HG03575 (cell line): ENCODE results near the gene PCDHGB4.
A peak's percentile ranks its signal among the peaks of the same experiment; 100 is the strongest.
"Not testable (repeated sequence)": the region's sequence is repeated elsewhere in the genome, so short reads cannot be mapped to it uniquely, and the experiment has no call there.

ENCODE experiments used
- ATAC-seq: cut with Tn5 transposase; IDR thresholded peaks from one replicate; pipeline ENCODE4 v1.9.1; 2021; ENCODE audit not compliant: unreplicated experiment, insufficient number of reproducible peaks, low FRiP score; ENCODE audit errors: extremely low read depth

PCDHGB4 gene

GRCh38 chr5:141420855-141421488 is 33.5 kb downstream of the PCDHGB4 start, which contains the start of gene PCDHGA11:
TSS of gene PCDHGA11 (plus strand) at chr5:141421051. CDS start at chr5:141421228, 177 bp downstream.
- ATAC-seq, result no peak

DNA sequence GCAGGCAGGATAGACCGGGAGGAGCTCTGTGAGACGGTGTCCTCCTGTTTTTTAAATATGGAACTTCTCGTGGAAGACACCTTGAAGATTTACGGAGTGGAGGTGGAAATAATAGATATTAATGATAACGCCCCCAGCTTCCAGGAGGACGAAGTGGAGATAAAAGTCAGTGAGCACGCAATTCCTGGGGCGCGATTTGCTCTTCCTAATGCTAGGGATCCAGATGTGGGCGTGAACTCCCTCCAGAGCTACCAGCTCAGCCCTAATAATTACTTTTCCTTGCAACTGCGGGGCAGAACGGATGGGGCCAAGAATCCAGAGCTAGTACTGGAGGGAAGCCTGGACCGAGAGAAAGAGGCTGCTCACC is 34.0 kb downstream of the PCDHGB4 start:
- ATAC-seq, result no peak

DNA sequence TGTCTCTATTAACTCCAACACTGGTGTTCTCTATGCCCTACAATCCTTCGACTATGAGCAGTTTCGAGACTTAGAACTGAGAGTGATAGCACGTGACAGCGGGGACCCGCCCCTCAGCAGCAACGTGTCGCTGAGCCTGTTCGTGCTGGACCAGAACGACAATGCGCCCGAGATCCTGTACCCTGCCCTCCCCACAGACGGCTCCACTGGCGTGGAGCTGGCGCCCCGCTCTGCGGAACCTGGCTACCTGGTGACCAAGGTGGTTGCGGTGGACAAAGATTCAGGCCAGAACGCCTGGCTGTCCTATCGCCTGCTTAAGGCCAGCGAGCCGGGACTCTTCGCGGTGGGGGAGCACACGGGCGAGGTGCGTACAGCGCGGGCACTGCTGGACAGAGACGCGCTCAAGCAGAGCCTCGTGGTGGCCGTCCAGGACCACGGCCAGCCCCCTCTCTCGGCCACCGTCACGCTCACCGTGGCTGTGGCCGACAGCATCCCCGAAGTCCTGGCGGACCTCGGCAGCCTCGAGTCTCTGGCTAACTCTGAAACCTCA is 35.3 kb downstream of the PCDHGB4 start:
- ATAC-seq, result no peak

DNA sequence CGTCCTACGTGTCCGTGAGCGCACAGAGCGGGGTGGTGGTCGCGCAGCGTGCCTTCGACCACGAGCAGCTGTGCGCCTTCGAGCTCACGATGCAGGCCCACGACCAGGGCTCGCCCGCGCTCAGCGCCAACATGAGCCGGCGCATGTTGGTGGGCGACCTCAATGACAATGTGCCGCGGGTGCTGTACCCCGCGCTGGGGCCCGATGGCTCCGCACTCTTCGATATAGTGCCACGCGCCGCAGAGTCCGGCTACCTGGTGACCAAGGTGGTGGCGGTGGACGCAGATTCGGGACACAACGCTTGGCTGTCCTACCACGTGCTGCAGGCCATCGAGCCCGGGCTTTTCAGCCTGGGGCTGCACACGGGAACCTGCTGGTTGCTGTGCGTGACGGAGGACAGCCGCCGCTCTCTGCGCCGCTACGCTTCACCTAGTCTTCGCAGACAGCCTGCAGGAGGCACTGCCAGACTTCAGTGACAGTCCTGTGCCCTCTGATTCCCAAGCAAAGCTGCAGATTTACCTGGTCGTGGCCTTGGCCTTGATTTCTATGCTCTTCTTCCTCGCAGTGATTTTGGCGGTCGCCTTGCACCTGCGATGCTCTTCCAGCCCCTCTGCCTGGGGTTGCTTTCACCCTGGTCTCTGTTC is 40.4 kb downstream of the PCDHGB4 start:
- ATAC-seq, result no peak

DNA sequence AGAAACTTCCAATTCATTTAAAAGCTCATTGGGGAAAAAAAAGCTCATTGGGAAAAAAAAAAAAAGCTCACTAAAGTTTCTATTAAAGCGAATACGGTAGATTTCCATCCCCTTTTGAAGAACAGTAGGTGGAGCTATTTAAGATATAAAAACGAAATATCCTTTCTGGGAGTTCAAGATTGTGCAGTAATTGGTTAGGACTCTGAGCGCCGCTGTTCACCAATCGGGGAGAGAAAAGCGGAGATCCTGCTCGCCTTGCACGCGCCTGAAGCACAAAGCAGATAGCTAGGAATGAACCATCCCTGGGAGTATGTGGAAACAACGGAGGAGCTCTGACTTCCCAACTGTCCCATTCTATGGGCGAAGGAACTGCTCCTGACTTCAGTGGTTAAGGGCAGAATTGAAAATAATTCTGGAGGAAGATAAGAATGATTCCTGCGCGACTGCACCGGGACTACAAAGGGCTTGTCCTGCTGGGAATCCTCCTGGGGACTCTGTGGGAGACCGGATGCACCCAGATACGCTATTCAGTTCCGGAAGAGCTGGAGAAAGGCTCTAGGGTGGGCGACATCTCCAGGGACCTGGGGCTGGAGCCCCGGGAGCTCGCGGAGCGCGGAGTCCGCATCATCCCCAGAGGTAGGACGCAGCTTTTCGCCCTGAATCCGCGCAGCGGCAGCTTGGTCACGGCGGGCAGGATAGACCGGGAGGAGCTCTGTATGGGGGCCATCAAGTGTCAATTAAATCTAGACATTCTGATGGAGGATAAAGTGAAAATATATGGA is 43.0 kb downstream of the PCDHGB4 start, which contains the start of gene PCDHGA12:
PCDHGA12 (plus strand) TSS at position 176 of the 782 bp plus-strand sequence; CDS start at position 429, 253 bp downstream.
- ATAC-seq, result peak; percentile 91

GRCh38 chr5:141431286-141431685 is 43.8 kb downstream of the PCDHGB4 start:
- ATAC-seq, result no peak

DNA sequence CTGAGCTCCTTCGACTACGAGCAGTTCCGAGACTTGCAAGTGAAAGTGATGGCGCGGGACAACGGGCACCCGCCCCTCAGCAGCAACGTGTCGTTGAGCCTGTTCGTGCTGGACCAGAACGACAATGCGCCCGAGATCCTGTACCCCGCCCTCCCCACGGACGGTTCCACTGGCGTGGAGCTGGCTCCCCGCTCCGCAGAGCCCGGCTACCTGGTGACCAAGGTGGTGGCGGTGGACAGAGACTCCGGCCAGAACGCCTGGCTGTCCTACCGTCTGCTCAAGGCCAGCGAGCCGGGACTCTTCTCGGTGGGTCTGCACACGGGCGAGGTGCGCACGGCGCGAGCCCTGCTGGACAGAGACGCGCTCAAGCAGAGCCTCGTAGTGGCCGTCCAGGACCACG is 44.8 kb downstream of the PCDHGB4 start:
- ATAC-seq, result not testable (repeated sequence)

DNA sequence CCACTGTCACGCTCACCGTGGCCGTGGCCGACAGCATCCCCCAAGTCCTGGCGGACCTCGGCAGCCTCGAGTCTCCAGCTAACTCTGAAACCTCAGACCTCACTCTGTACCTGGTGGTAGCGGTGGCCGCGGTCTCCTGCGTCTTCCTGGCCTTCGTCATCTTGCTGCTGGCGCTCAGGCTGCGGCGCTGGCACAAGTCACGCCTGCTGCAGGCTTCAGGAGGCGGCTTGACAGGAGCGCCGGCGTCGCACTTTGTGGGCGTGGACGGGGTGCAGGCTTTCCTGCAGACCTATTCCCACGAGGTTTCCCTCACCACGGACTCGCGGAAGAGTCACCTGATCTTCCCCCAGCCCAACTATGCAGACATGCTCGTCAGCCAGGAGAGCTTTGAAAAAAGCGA is 45.2 kb downstream of the PCDHGB4 start:
- not testable (repeated sequence) for ATAC-seq

DNA sequence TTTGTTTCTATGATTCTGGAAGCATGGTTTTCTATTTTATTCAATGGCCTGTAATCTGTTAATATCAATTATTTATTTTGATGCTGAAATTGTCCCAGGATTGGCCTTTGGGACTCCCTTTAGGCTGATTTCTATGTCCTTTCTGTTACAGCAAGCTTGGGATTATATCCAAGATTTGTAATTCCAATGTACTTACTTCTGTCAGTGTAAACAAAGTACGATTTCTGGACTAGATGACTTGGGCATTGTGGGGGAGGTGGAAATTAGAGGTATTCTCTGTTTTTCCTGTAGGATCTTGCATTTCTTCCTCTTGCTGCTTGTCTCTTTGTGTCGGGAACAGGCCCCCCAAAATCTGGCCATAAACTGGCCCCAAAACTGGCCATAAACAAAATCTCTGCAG is 46.5 kb downstream of the PCDHGB4 start:
- ATAC-seq, result no peak

GRCh38 chr5:141437221-141437620 is 49.7 kb downstream of the PCDHGB4 start:
- ATAC-seq, result no peak

DNA sequence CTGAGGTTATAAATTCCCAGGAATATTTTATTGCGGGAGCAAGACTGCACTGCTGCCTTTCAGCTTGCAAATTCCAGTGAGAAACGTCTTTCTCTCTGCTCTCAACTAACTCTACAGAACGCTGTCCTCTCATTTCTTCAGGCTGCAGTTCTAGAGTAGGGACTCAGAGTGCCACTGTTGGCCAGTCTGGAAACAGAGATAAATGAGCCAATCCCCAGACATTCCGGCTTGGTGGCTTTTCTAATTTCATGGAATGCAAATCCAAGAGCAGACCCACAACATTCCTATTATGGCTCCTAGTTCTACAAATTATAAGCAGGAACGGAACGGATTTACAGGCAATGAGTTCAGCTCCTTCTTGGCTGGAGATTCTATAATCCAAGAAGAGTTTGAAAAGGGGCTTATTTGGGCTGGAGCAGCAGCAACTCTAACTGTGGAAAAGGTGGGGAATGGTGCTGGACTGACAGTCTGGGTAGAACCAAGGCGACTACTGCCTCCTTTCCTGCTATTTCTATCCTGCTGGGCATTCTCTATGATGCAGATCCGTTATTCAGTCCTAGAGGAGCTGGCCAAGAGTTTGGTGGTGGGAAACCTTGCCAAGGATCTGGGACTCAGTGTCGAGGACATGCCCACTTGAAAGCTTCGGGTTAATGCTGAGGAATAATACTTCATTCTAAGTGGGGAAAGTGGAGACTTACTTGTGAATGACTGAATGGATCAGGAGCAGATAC is 52.1 kb downstream of the PCDHGB4 start:
- no peak for ATAC-seq
